Gastroesophageal sphincter (tissue), 4 donors: Measurements from ENCODE around the gene SMIM43. TPM values are rescaled to one million over a fixed set of nuclear protein-coding genes. Genes with fewer than 3 reads are reported as not detected.

Experiments
- ATAC-seq: fragments of 150-250 bp; one replicate; pipeline ENCODE4 v1.9.1; 2016; ENCODE audit warnings: mild to moderate bottlenecking, moderate library complexity
- H3K27ac ChIP-seq, 4 donors: fragments of 200-600 bp; sonication (generic) in 3 of 4; 1 replicate in 3 of 4; 2 replicates in 1 of 4; pipeline ENCODE4 v1.5.1; 2016 to 2019
- H3K27me3 ChIP-seq: fragments of 200-600 bp; sonication (generic); one replicate; pipeline ENCODE4 v1.5.1; 2019
- H3K36me3 ChIP-seq, 2 donors: fragments of 200-600 bp; sonication (generic); one replicate each; pipeline ENCODE4 v1.5.1; 2019; ENCODE audit warnings: control low read depth in 1 of 2
- H3K4me1 ChIP-seq, 3 donors: fragments of 200-600 bp; sonication (generic); 1 replicate in 2 of 3; 2 replicates in 1 of 3; pipeline ENCODE4 v1.5.1; 2016 to 2019; ENCODE audit warnings: control low read depth in 2 of 3
- H3K4me3 ChIP-seq, 2 donors: fragments of 200-600 bp; sonication (generic); one replicate each; pipeline ENCODE4 v1.5.1; 2019; ENCODE audit warnings: mild to moderate bottlenecking in 1 of 2, moderate library complexity in 1 of 2
- H3K9me3 ChIP-seq, 3 donors: fragments of 200-600 bp; sonication (generic); one replicate each; pipeline ENCODE4 v1.5.1; 2017 to 2019; ENCODE audit warnings: control low read depth in 2 of 3
- CTCF ChIP-seq, 4 experiments: fragments of 200-600 bp in 2 of 4; fragments of 450-650 bp in 2 of 4; sonication (generic) in 1 of 4; IDR thresholded peaks; one replicate each; pipeline ENCODE4 v1.5.1; 2017 to 2019; ENCODE audit warnings: antibody characterized with exemption in 4 of 4, mild to moderate bottlenecking in 2 of 4, moderate library complexity in 2 of 4
- EP300 ChIP-seq: sonication (generic); formaldehyde crosslinking; IDR thresholded peaks from one replicate; pipeline ENCODE4 v1.6.1; 2017; ENCODE audit warnings: antibody characterized with exemption, mild to moderate bottlenecking
- POLR2A ChIP-seq, 2 donors: fragments of 450-650 bp; IDR thresholded peaks; one replicate each; pipeline ENCODE4 v1.6.1; 2017; ENCODE audit warnings: antibody characterized with exemption in 2 of 2, mild to moderate bottlenecking in 2 of 2, moderate library complexity in 1 of 2
- POLR2AphosphoS5 ChIP-seq: sonication (generic); formaldehyde crosslinking; IDR thresholded peaks from one replicate; pipeline ENCODE4 v1.6.1; 2017; ENCODE audit warnings: antibody characterized with exemption
- WGBS, 2 donors: methylation state at CpG; one replicate each; pipeline ENCODE4 v1.1.5; 2018; ENCODE audit warnings: low coverage in 1 of 2; 5-methylcytosine and 5-hydroxymethylcytosine counted together
- total RNA-seq, 4 donors: library from RNA; depleted of rRNA; stranded (reverse); fragments of >200 nt; gene quantifications; one replicate each; pipeline ENCODE4 v1.1.0, GENCODE V29; 2016

SMIM43 gene
- total RNA-seq, 4 donors from 2014 or later: 0.39 to 2.3 (median 0.51) TPM

GRCh38 chr4:121711263-121712000, 53.5 kb downstream of the SMIM43 start:
- TF ChIP-seq POLR2A (IDR thresholded peaks at IDR 0.05): peak; percentile 28 to 39
- peak; percentile 85 for TF ChIP-seq POLR2AphosphoS5
- TF ChIP-seq CTCF (IDR thresholded peaks at IDR 0.05): no peak
- no peak for TF ChIP-seq EP300
- H3K27me3 ChIP-seq: no peaks in the 10 kb centered on the region
- H3K9me3 ChIP-seq: no peaks in the 10 kb centered on the region
- 0 to 4% methylated on average over 3 to 15 of the region's 18 CpGs for WGBS, 2 donors
- no peaks in the 10 kb centered on the region for H3K36me3 ChIP-seq
- peaks cover 0 to 9% (median 0%) of the 10 kb centered on the region in 3 donors for H3K4me1 ChIP-seq
- peak overlapping the region; percentile 35 to 83 (median 78) for H3K27ac ChIP-seq
- ATAC-seq: peak; percentile 99
- H3K4me3 ChIP-seq: peak overlapping the region in 1 of 2 donors; percentile 28

- no peak overlapping the region for H3K27ac ChIP-seq
- H3K27me3 ChIP-seq: no peaks in the 10 kb centered on the region
- no peaks in the 10 kb centered on the region for H3K9me3 ChIP-seq
- TF ChIP-seq POLR2A (IDR thresholded peaks at IDR 0.05) (no peak), CTCF (IDR thresholded peaks at IDR 0.05) (no peak), POLR2AphosphoS5 (no peak), EP300 (no peak)
- H3K36me3 ChIP-seq: no peaks in the 10 kb centered on the region
- 94 to 100% methylated on average over 3 of the region's 3 CpGs for WGBS, 2 donors
- ATAC-seq: no peak
- peaks cover 0 to 9% (median 0%) of the 10 kb centered on the region in 3 donors for H3K4me1 ChIP-seq
- no peak overlapping the region for H3K4me3 ChIP-seq
Observed at GRCh38 chr4:121709766-121710405, 55.1 kb downstream of the SMIM43 start.

Other genes with a start within 250 kb of the SMIM43 start
- 100 to 1,000 TPM; 235 to 412 (median 359) TPM for gene ANXA5, start 68.2 kb downstream of the SMIM43 start, total RNA-seq
- gene EXOSC9, start 36.2 kb upstream of the SMIM43 start, total RNA-seq: 10 to 100 TPM; 12.2 to 29.7 (median 23.1) TPM
- gene CCNA2, start 58.7 kb upstream of the SMIM43 start, total RNA-seq: 1 to 10 TPM in 2 of 4 donors, under 1 TPM in 2; 0.89 to 2.9 (median 1.4) TPM
- 10 to 100 TPM; 13.3 to 23.1 (median 20.4) TPM for gene BBS7, start 105.3 kb upstream of the SMIM43 start, total RNA-seq
- gene TRPC3, start 186.9 kb upstream of the SMIM43 start, total RNA-seq: 1 to 10 TPM in 2 of 4 donors, under 1 TPM in 2; 0.50 to 8.9 (median 3.3) TPM